Fibroblast of villous mesenchyme (primary cell): ENCODE measurements around the gene MEN1. TPM values are rescaled to one million over a fixed set of nuclear protein-coding genes. Genes with fewer than 3 reads are reported as not detected.

Experiments
- DNase-seq: peaks from one replicate; pipeline ENCODE4 v3.0.0-alpha.2; 2010; ENCODE audit warnings: low read depth
- H3K4me3 ChIP-seq: 2 replicates; pipeline ENCODE4 v1.5.1; 2011; ENCODE audit warnings: low read depth, mild to moderate bottlenecking, low read length
- CTCF ChIP-seq: IDR thresholded peaks from 2 replicates; pipeline ENCODE4 v1.5.1; 2012; ENCODE audit warnings: low read depth, mild to moderate bottlenecking, low read length; ENCODE audit not compliant: insufficient read depth
- total RNA-seq: library from RNA; depleted of rRNA; stranded (reverse); fragments of >200 nt; gene quantifications from 2 replicates; pipeline ENCODE4 v1.2.3, GENCODE V29; 2012

Gene MEN1
- total RNA-seq, 1 donor: 17.7 TPM

DNA sequence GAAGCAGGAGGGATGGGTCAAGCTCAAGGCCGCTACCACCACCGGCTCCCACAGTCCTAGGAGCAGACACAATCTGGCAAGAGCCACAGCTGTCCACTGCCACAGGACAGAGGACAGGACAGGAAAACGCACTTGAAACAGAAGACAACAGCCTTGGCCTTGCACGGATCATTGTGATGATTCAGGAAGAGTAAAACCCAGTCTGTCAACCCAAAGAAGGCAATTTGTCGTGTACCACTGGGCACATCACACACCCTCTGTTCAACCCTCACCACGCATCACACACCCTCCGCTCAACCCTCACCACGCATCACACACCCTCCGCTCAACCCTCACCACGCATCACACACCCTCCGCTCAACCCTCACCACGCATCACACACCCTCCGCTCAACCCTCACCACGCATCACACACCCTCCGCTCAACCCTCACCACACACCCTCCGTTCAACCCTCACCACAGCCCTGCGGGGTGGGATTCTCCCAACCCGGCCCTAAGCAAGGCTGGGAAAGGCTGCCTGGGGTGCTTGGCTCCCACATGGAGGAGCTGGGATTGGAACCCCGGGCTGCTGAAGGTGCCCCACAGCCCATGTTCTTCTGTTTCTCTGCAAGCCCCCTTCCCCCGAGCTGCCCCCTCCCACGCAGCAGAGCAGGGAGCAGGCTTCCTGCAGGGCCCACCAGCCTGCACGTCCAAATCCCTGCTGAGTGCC is 45.4 kb upstream of the MEN1 start:
- DNase-seq: no peak
- H3K4me3 ChIP-seq: no peak overlapping the region
- no peak for TF ChIP-seq CTCF

DNA sequence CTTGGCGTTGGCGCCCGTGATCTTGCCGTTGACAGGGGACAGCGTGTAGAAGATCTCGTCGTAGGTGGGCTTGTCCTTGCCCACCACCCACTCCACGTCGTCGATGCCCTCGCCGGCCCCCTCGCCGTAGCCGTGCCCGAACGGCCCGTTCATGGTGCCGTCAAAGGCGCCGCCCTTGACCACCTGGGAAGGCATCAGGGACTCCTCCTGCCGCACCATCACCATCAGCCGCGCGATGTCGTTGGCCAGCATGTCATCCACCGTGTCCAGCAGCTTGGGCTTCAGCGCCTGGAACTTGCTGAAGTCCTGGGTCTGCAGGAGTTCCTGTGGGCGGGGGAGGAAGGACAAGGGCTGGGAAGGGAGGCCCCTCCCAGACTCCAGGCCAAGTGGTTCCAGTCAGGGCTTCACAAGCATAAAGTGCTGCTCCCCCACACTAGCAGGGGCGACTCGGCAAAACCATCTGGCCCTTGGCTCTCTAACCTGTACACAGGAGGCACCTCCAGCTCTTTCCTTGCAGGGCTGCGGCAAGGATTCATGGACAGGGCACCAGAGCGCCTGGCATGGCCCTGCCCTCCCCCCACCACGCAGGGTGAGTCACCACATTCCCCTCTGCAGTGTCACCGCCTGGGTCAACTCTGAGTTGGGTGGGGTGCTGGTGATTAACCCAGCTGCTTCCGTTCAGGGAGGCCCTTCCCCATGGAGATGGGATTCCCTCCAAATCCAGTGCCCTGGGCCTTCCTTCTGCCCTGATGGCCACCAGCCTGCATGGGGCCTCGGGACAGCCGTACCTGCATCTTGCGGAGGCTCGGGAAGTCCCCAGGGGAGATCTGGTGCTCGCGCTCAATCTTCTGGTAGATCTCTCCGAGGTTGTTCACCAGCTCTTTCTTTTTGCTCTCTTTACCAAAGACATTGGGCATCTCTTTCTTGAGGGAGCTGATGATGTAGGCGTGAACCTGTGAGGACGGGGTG is 44.5 kb upstream of the MEN1 start:
- peak; percentile 90 for DNase-seq
- no peak overlapping the region for H3K4me3 ChIP-seq
- TF ChIP-seq CTCF: no peak

GRCh38 chr11:64854157-64854533 is 43.8 kb upstream of the MEN1 start:
- DNase-seq: no peak
- H3K4me3 ChIP-seq: no peak overlapping the region
- no peak for TF ChIP-seq CTCF

GRCh38 chr11:64853709-64854108 is 43.4 kb upstream of the MEN1 start:
- DNase-seq: no peak
- H3K4me3 ChIP-seq: no peak overlapping the region
- TF ChIP-seq CTCF: no peak

GRCh38 chr11:64852804-64853509 is 42.6 kb upstream of the MEN1 start:
- no peak overlapping the region for H3K4me3 ChIP-seq
- no peak for TF ChIP-seq CTCF
- no peak for DNase-seq

- no peak for TF ChIP-seq CTCF
- H3K4me3 ChIP-seq: no peak overlapping the region
- no peak for DNase-seq
Measured at GRCh38 chr11:64851831-64852351, 41.5 kb upstream of the MEN1 start.
